GM19193 (cell line): Measurements from ENCODE around the gene TNRC6B.

ENCODE experiments used
- POLR2A ChIP-seq: IDR thresholded peaks from 4 replicates; pipeline ENCODE4 v1.6.1; 2011; ENCODE audit not compliant: insufficient read depth, insufficient read length; ENCODE audit errors: extremely low read depth

Gene TNRC6B

GRCh38 chr22:40203572-40203971, 25.8 kb downstream of the TNRC6B start:
- no peak for TF ChIP-seq POLR2A

- no peak for TF ChIP-seq POLR2A
These were observed 26.8 kb downstream of the TNRC6B start for GRCh38 chr22:40204321-40205116.

- TF ChIP-seq POLR2A: no peak
These were observed 28.8 kb downstream of the TNRC6B start for GRCh38 chr22:40206561-40206960.

- TF ChIP-seq POLR2A: no peak
These were observed 33.1 kb downstream of the TNRC6B start for GRCh38 chr22:40210818-40211217.

GRCh38 chr22:40211476-40212054, 33.8 kb downstream of the TNRC6B start:
- TF ChIP-seq POLR2A: no peak

- TF ChIP-seq POLR2A: no peak
These were observed 34.4 kb downstream of the TNRC6B start for GRCh38 chr22:40212121-40212520.

GRCh38 chr22:40213478-40213877, 35.8 kb downstream of the TNRC6B start:
- no peak for TF ChIP-seq POLR2A

- TF ChIP-seq POLR2A: no peak
These were observed 37.5 kb downstream of the TNRC6B start for GRCh38 chr22:40215266-40215665.

- no peak for TF ChIP-seq POLR2A
These were observed 38.5 kb downstream of the TNRC6B start for GRCh38 chr22:40216041-40216756.

GRCh38 chr22:40218152-40218551, 40.4 kb downstream of the TNRC6B start:
- no peak for TF ChIP-seq POLR2A

GRCh38 chr22:40218723-40219294, 41.1 kb downstream of the TNRC6B start:
- no peak for TF ChIP-seq POLR2A

- TF ChIP-seq POLR2A: no peak
These were observed 42.8 kb downstream of the TNRC6B start for GRCh38 chr22:40220316-40221054.

GRCh38 chr22:40221055-40221414, 43.3 kb downstream of the TNRC6B start:
- TF ChIP-seq POLR2A: no peak

GRCh38 chr22:40224702-40225101, 47.0 kb downstream of the TNRC6B start:
- TF ChIP-seq POLR2A: no peak

- TF ChIP-seq POLR2A: no peak
These were observed 48.9 kb downstream of the TNRC6B start for GRCh38 chr22:40226620-40227019.
